GM12878 (cell line): Measurements from ENCODE around the gene C16orf96. TPM values are rescaled to one million over a fixed set of nuclear protein-coding genes. Genes with fewer than 3 reads are reported as not detected.

ENCODE experiments used
- ATAC-seq: fragments of 200-7000 bp; cut with Tn5 transposase; 3 replicates; pipeline ENCODE4 v1.9.1; 2020; ENCODE audit warnings: mild to moderate bottlenecking, moderate library complexity
- BruUV-seq: library from RNA; stranded (reverse); fragments of 400-500 nt; replicated peaks from 2 replicates; lab custom pipeline; 2021; lab: Mats Ljungman, UMichigan
- CTCF ChIA-PET: fragments of 300-600 bp; sonication (Branson Sonifier 250); formaldehyde crosslinking; extraction: SDS; loops from one replicate; lab custom pipeline; 2021; ENCODE audit warnings: inconsistent platforms; lab: Yijun Ruan, JAX
- POLR2A ChIA-PET: fragments of 350-600 bp; formaldehyde crosslinking; extraction: SDS; loops from one replicate; lab custom pipeline; 2021; ENCODE audit warnings: inconsistent platforms; lab: Charles Lee
- RAD21 ChIA-PET: fragments of 300-600 bp; sonication (Branson Sonifier 250); formaldehyde crosslinking; loops from one replicate; lab custom pipeline; 2023; ENCODE audit warnings: antibody characterized with exemption; ENCODE audit not compliant: unreplicated experiment; lab: Charles Lee
- SMC1A ChIA-PET: fragments of 300-600 bp; sonication (Branson Sonifier 250); formaldehyde crosslinking; loops from one replicate; lab custom pipeline; 2023; ENCODE audit not compliant: unreplicated experiment, uncharacterized antibody; lab: Charles Lee
- DNase-seq: peaks from one replicate; pipeline ENCODE4 v3.0.0-alpha.2; 2011; ENCODE audit warnings: low read depth, low spot score
- FAIRE-seq: peaks from 3 replicates; lab custom pipeline; 2011; peaks lifted over from hg19 to GRCh38; lab: Jason Lieb, UNC
- H2AFZ ChIP-seq: 2 replicates; pipeline ENCODE4 v1.6.0; 2011; ENCODE audit warnings: low read depth, low read length, control low read depth; ENCODE audit not compliant: control insufficient read depth
- H3K27ac ChIP-seq: 2 replicates; pipeline ENCODE4 v1.5.1; 2011; ENCODE audit warnings: control low read depth; ENCODE audit not compliant: control insufficient read depth, insufficient read depth
- H3K27me3 ChIP-seq, 2 experiments: replicated peaks in 1 of 2; 2 replicates each; pipeline versions ENCODE4 v1.6.0 to v1.6.1; 2011; ENCODE audit warnings: low read length in 1 of 2; ENCODE audit not compliant: control insufficient read depth in 2 of 2, insufficient read depth in 2 of 2
- H3K36me3 ChIP-seq, 2 experiments: 2 replicates each; pipeline ENCODE4 v1.5.1; 2011; ENCODE audit warnings: low read length in 1 of 2; ENCODE audit not compliant: control insufficient read depth in 2 of 2, insufficient read depth in 2 of 2
- H3K4me1 ChIP-seq: 2 replicates; pipeline ENCODE4 v1.6.1; 2011; ENCODE audit warnings: mild to moderate bottlenecking, low read length, moderate library complexity, mixed read lengths; ENCODE audit not compliant: control insufficient read depth, insufficient read depth
- H3K4me2 ChIP-seq: 2 replicates; pipeline ENCODE4 v1.6.0; 2011; ENCODE audit warnings: control low read depth; ENCODE audit not compliant: control insufficient read depth, insufficient read depth
- H3K4me3 ChIP-seq: fragments of 200-600 bp; sonication (generic); 2 replicates; pipeline ENCODE4 v1.5.1; 2016
- H3K79me2 ChIP-seq: 2 replicates; pipeline ENCODE4 v1.6.0; 2011; ENCODE audit warnings: low read length; ENCODE audit not compliant: control insufficient read depth, insufficient read depth
- H3K9ac ChIP-seq: 2 replicates; pipeline ENCODE4 v1.8.0; 2011; ENCODE audit warnings: low read length, control low read depth, mixed read lengths; ENCODE audit not compliant: control insufficient read depth, insufficient read depth
- H3K9me3 ChIP-seq: replicated peaks from 3 replicates; pipeline ENCODE4 v1.5.1; 2011; ENCODE audit warnings: mild to moderate bottlenecking, low read length; ENCODE audit not compliant: control insufficient read depth, insufficient read depth
- H4K20me1 ChIP-seq: 2 replicates; pipeline ENCODE4 v1.6.0; 2011; ENCODE audit not compliant: control insufficient read depth, insufficient read depth
- CBFB ChIP-seq: IDR thresholded peaks from 2 replicates; pipeline ENCODE4 v1.6.1; 2016; ENCODE audit warnings: antibody characterized with exemption, low read depth
- DPF2 ChIP-seq: fragments of 450-650 bp; IDR thresholded peaks from 2 replicates; pipeline ENCODE4 v1.6.1; 2017; ENCODE audit warnings: mild to moderate bottlenecking
- EED ChIP-seq: sonication (generic); IDR thresholded peaks from 2 replicates; pipeline ENCODE4 v1.6.1; 2016; ENCODE audit warnings: antibody characterized with exemption, low read depth
- EGR1 ChIP-seq, 2 experiments: IDR thresholded peaks; 1 replicate in 1 of 2; 2 replicates in 1 of 2; pipeline ENCODE4 v1.6.1; 2011 to 2012; ENCODE audit warnings: low read depth in 2 of 2, low read length in 2 of 2, borderline replicate concordance in 1 of 2, mild to moderate bottlenecking in 1 of 2, moderate library complexity in 1 of 2
- FOXM1 ChIP-seq: IDR thresholded peaks from 2 replicates; pipeline ENCODE4 v1.6.1; 2012; ENCODE audit warnings: low read depth, mild to moderate bottlenecking, inconsistent platforms, low read length, moderate library complexity
- IKZF1 ChIP-seq: fragments of 450-650 bp; conservative IDR thresholded peaks from 2 replicates; pipeline ENCODE4 v1.6.1; 2017; ENCODE audit warnings: antibody characterized with exemption, mild to moderate bottlenecking
- KLF5 ChIP-seq: fragments of 450-650 bp; IDR thresholded peaks from 2 replicates; pipeline ENCODE4 v1.6.1; 2014; ENCODE audit warnings: mild to moderate bottlenecking; ENCODE audit not compliant: partially characterized antibody
- MTA2 ChIP-seq: fragments of 450-650 bp; IDR thresholded peaks from 2 replicates; pipeline ENCODE4 v1.6.1; 2016; ENCODE audit warnings: low read depth, mild to moderate bottlenecking, moderate library complexity
- WGBS: methylation state at CpG from one replicate; pipeline ENCODE4 v1.1.6; 2016; ENCODE audit warnings: low lambda C conversion rate; ENCODE audit not compliant: insufficient replicate concordance, insufficient coverage; ENCODE audit errors: missing lambda C conversion rate; 5-methylcytosine and 5-hydroxymethylcytosine counted together
- in situ Hi-C: fragments of 300-500 bp; cut with MboI; formaldehyde crosslinking; loops from 9 replicates; pipeline ENCODE4 v1.14.3; 2018; ENCODE audit warnings: mixed read lengths
- intact Hi-C: fragments of 100-400 bp; cut with micrococcal nuclease; formaldehyde crosslinking; loops from one replicate; pipeline ENCODE4 v1.14.2; 2022; ENCODE audit not compliant: unreplicated experiment
- polyA plus RNA-seq, 11 experiments: library from polyadenylated mRNA; depleted of rRNA in 4 of 11; unstranded in 6 of 11; stranded (reverse) in 5 of 11; fragments of >200 nt; fragmentation: Nextera tagmentation in 4 of 11; fragmentation: Illumina TruSeq in 1 of 11; extraction: Ambion mirVana in 4 of 11; extraction: Trizol in 1 of 11; gene quantifications; 1 replicate in 1 of 11; 2 replicates in 10 of 11; pipeline versions ENCODE4 v1.2.1 to v1.2.3, GENCODE V29; 2011 to 2016; ENCODE audit warnings: inconsistent platforms in 2 of 11, missing spikeins in 2 of 11, low read depth in 1 of 11
- total RNA-seq, 4 experiments: library from RNA; depleted of rRNA in 3 of 4; stranded (reverse); fragments of >200 nt in 3 of 4; fragmentation: Illumina TruSeq in 1 of 4; extraction: Trizol in 1 of 4; gene quantifications; 2 replicates each; pipeline versions ENCODE4 v1.2.1 to v1.2.3, GENCODE V29; 2013 to 2021
- TF ChIP-seq, protein P1 (sequence below): fragments of 450-650 bp; IDR thresholded peaks from 2 replicates; pipeline ENCODE4 v1.6.1; 2016; ENCODE audit warnings: mild to moderate bottlenecking
- TF ChIP-seq, protein P2 (sequence below): fragments of 450-650 bp; formaldehyde crosslinking; IDR thresholded peaks from 2 replicates; pipeline ENCODE4 v1.5.0; 2022; ENCODE audit warnings: mild to moderate bottlenecking, missing genetic modification characterization
- TF ChIP-seq, protein P3 (sequence below): fragments of 450-650 bp; IDR thresholded peaks from 2 replicates; pipeline ENCODE4 v1.6.1; 2017; ENCODE audit warnings: low read depth, mild to moderate bottlenecking, moderate library complexity
- TF ChIP-seq, protein P4 (sequence below): fragments of 450-650 bp; IDR thresholded peaks from 2 replicates; pipeline ENCODE4 v1.6.1; 2018; ENCODE audit warnings: mild to moderate bottlenecking, low read depth, moderate library complexity; ENCODE audit not compliant: partially characterized antibody

C16orf96 gene
- total and polyA plus RNA-seq, 10 of the 15 experiments (the other 5 are each of a cell fraction or from before 2014, with no cell fraction given), result 0.01 to 0.08 (median 0.01) TPM; not detected in 7

DNA sequence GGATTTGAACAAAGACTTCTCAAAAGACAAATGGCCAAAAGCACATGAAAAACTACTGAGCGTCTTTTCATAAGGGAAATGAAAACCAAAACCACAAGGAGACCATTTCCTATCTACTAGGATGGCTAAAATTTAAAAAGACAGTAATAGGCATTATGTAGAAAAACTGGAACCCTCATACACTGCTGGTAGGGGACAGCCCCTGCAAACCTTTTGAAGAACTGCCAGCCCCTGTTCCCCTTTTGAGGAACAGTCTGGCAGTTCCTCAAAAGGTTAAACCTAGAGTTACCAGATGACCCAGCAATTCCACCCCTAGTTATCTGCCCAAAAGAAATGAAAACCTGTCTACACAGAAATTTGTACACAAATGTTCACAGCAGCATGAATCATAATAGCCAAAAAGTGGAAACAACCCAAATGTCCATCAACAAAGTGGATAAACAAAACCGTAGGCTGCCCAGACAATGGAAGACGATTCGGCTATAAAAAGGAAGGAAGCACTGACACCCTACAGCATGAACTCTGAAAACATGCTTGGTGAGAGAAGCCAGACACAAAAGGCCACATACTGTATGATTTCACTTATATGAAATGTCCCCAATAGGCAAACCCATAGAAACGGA lies 40.4 kb upstream of the C16orf96 start:
- peak overlapping the region; percentile 35 for H2AFZ ChIP-seq
- peak overlapping the region; percentile 25; the same call in 1 of the 2 replicates for H3K4me3 ChIP-seq
- no peaks in the 10 kb centered on the region for H4K20me1 ChIP-seq
- no peaks in the 10 kb centered on the region for H3K27me3 ChIP-seq
- in situ Hi-C loops, result loop anchor here (10.0 kb wide), 1 partner anchor 439 kb away; the partner anchor contains the start of gene SEC14L5
- H3K9me3 ChIP-seq, result no peaks in the 10 kb centered on the region
- BruUV-seq, result no TSS peak
- ChIA-PET CTCF (interaction anchor here (0.7 to 6.7 kb wide), 5 partner anchors 10 to 108 kb away, joined by 3 to 65 read pairs (median 18); partner anchors contain the start of gene MGRN1), POLR2A (interaction anchor here (1.9 to 2.7 kb wide), 2 partner anchors 11 to 14 kb away, joined by 4 to 6 read pairs; no protein-coding TSS in a partner anchor), RAD21 (interaction anchor here (1.2 to 1.8 kb wide), 5 partner anchors 9 to 70 kb away, joined by 3 to 12 read pairs (median 5); partner anchors contain the start of gene CDIP1), SMC1A (interaction anchor here (0.9 to 2.3 kb wide), 11 partner anchors 9 to 126 kb away, joined by 3 to 11 read pairs (median 5); partner anchors contain the start of gene NMRAL1)
- FAIRE-seq (peak; percentile 89), DNase-seq (peak; percentile 52), ATAC-seq (peak; percentile 82)
- peaks cover 23% of the 10 kb centered on the region for H3K4me1 ChIP-seq
- H3K79me2 ChIP-seq, result no peaks in the 10 kb centered on the region; the same call in 1 of the 2 replicates
- 9% methylated on average over 5 of the region's 5 CpGs for WGBS
- intact Hi-C loops, result loop anchor here (10.0 kb wide), 2 partner anchors 99 to 439 kb away; partner anchors contain the start of genes SEC14L5 and UBALD1
- peak overlapping the region; percentile 77 for H3K27ac ChIP-seq
- peak overlapping the region; percentile 36 for H3K4me2 ChIP-seq
- peaks cover 7 to 29% of the 10 kb centered on the region in 2 experiments; a peak in 3 of 4 replicates for H3K36me3 ChIP-seq
- peak overlapping the region; percentile 43; the same call in 1 of the 2 replicates for H3K9ac ChIP-seq
- peak; percentile 59; the same call in 1 of the 2 replicates for TF ChIP-seq DPF2
- TF ChIP-seq EGR1 (IDR thresholded peaks at IDR 0.05; ENCODE audit: borderline replicate concordance in 1 of 2, low read depth in 2 of 2, low read length in 2 of 2), result no peak
- peak; percentile 85 for TF ChIP-seq CBFB
- TF ChIP-seq, protein P1, sequence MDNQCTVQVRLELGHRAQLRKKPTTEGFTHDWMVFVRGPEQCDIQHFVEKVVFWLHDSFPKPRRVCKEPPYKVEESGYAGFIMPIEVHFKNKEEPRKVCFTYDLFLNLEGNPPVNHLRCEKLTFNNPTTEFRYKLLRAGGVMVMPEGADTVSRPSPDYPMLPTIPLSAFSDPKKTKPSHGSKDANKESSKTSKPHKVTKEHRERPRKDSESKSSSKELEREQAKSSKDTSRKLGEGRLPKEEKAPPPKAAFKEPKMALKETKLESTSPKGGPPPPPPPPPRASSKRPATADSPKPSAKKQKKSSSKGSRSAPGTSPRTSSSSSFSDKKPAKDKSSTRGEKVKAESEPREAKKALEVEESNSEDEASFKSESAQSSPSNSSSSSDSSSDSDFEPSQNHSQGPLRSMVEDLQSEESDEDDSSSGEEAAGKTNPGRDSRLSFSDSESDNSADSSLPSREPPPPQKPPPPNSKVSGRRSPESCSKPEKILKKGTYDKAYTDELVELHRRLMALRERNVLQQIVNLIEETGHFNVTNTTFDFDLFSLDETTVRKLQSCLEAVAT, result 0 out of 2 replicates have a peak, but pooled peaks have one; percentile 46
- TF ChIP-seq, protein P2, sequence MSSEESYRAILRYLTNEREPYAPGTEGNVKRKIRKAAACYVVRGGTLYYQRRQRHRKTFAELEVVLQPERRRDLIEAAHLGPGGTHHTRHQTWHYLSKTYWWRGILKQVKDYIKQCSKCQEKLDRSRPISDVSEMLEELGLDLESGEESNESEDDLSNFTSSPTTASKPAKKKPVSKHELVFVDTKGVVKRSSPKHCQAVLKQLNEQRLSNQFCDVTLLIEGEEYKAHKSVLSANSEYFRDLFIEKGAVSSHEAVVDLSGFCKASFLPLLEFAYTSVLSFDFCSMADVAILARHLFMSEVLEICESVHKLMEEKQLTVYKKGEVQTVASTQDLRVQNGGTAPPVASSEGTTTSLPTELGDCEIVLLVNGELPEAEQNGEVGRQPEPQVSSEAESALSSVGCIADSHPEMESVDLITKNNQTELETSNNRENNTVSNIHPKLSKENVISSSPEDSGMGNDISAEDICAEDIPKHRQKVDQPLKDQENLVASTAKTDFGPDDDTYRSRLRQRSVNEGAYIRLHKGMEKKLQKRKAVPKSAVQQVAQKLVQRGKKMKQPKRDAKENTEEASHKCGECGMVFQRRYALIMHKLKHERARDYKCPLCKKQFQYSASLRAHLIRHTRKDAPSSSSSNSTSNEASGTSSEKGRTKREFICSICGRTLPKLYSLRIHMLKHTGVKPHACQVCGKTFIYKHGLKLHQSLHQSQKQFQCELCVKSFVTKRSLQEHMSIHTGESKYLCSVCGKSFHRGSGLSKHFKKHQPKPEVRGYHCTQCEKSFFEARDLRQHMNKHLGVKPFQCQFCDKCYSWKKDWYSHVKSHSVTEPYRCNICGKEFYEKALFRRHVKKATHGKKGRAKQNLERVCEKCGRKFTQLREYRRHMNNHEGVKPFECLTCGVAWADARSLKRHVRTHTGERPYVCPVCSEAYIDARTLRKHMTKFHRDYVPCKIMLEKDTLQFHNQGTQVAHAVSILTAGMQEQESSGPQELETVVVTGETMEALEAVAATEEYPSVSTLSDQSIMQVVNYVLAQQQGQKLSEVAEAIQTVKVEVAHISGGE (CRISPR knock-in tag), result no peak
- TF ChIP-seq KLF5, result peak; percentile 30
- TF ChIP-seq, protein P3, sequence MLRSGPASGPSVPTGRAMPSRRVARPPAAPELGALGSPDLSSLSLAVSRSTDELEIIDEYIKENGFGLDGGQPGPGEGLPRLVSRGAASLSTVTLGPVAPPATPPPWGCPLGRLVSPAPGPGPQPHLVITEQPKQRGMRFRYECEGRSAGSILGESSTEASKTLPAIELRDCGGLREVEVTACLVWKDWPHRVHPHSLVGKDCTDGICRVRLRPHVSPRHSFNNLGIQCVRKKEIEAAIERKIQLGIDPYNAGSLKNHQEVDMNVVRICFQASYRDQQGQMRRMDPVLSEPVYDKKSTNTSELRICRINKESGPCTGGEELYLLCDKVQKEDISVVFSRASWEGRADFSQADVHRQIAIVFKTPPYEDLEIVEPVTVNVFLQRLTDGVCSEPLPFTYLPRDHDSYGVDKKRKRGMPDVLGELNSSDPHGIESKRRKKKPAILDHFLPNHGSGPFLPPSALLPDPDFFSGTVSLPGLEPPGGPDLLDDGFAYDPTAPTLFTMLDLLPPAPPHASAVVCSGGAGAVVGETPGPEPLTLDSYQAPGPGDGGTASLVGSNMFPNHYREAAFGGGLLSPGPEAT, result peak; percentile 86
- 0 out of 2 replicates have a peak, but pooled peaks have one; percentile 33 for TF ChIP-seq MTA2
- TF ChIP-seq EED, result peak; percentile 75
- TF ChIP-seq, protein P4, sequence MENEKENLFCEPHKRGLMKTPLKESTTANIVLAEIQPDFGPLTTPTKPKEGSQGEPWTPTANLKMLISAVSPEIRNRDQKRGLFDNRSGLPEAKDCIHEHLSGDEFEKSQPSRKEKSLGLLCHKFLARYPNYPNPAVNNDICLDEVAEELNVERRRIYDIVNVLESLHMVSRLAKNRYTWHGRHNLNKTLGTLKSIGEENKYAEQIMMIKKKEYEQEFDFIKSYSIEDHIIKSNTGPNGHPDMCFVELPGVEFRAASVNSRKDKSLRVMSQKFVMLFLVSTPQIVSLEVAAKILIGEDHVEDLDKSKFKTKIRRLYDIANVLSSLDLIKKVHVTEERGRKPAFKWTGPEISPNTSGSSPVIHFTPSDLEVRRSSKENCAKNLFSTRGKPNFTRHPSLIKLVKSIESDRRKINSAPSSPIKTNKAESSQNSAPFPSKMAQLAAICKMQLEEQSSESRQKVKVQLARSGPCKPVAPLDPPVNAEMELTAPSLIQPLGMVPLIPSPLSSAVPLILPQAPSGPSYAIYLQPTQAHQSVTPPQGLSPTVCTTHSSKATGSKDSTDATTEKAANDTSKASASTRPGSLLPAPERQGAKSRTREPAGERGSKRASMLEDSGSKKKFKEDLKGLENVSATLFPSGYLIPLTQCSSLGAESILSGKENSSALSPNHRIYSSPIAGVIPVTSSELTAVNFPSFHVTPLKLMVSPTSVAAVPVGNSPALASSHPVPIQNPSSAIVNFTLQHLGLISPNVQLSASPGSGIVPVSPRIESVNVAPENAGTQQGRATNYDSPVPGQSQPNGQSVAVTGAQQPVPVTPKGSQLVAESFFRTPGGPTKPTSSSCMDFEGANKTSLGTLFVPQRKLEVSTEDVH, result no peak
- TF ChIP-seq IKZF1, result peak; percentile 66
- TF ChIP-seq FOXM1, result peak; percentile 43; the same call in 1 of the 2 replicates
